Ramos (cell line): ENCODE results near the gene OBSCN.

ENCODE experiments used
- in situ Hi-C: fragments of 300-500 bp; cut with MboI; formaldehyde crosslinking; loops from one replicate; pipeline ENCODE4 v1.14.3; 2022; ENCODE audit warnings: low sequenced_read_pairs; ENCODE audit not compliant: unreplicated experiment

The OBSCN gene

DNA sequence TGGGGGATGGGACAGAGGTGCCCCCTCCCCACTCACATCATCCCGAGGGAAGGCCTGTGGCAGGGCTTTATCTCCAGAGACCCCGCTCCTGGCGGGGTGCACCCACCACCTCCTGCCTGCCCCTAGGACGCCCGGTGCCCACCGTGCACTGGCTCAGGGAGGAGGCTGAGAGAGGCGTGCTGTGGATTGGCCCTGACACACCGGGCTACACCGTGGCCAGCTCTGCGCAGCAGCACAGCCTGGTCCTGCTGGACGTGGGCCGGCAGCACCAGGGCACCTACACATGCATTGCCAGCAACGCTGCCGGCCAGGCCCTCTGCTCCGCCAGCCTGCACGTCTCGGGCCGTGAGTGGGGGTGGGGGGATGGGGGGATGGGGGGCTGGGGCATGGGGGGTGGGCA is 127.1 kb downstream of the OBSCN start:
- in situ Hi-C loops = no loop called here

DNA sequence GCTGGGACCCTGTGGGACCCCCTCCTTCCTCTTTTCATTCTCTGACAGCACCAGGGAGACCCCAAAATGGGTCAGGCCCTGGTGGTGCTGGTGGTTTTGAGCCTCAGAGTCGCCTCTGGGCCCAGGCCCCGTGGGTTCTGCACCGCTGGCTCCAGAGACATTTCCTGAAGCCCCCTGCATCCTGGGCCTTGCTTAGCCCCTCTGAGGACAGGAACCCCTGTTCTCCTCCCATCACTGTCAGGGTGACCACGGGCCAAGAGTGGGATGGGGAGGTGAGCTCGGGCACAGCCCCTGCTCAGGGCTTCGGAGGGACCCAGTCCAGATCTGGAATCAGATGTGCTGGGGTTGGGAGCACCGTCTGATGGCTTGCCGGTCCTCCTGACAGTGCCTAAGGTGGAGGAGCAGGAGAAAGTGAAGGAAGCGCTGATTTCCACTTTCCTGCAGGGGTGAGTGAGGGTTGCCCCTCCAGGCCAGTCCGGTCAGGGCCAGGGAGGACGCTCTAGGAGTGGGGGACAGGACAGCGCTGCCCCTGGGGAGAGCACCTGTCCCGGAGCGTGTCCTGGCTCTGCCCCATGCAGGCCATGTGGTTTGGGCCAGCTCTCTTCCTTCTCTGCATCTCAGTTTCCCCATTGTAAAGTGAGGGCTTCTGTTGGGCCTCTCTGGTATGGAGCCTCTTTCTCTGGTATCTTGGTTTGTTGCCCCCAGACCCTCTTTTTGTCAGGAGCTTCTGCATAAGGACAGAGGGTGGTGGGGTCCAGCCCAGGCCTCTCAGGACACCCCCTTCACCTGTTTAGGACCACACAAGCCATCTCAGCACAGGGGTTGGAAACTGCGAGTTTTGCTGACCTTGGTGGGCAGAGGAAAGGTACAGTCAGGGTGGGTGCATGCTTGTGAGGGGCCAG is 127.8 kb downstream of the OBSCN start:
- in situ Hi-C loops = no loop called here

DNA sequence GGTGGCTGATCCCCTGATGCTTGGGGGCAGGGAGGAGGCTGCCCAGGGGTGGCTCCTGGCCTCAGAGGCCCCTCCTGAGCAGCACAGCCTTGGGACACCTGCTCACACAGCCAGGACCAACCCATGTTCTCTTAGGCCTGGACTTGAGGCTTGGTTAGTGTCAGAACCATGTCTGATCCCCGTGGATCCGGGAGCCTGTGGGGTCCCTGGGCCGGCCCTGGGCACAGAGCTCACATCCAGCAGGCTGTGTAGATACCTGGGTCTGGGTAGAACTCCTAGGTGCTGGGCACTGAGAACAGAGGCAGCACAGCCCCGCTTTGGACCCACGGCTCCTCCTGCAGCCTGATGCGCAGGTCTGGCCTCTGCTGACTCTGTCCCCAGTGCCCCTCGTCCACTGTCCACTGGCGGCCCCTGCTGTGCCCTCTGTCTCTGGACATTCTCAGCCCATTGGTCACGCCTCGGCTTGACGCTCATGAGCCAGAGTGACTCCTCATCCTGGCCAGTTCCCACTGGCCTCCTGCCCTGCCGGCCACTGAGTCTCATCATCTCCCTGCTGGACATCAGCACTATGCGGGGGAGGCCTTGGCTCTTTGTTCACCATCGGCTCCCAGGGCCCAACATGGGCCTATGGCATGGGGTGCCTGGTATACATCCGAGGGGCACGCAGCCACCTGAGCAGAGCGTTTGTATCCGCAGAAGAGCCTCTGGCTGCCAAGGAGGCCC is 128.6 kb downstream of the OBSCN start:
- in situ Hi-C loops = no loop called here

- in situ Hi-C loops = no loop called here
Observed at GRCh38 chr1:228337031-228337564, 129.3 kb downstream of the OBSCN start.

DNA sequence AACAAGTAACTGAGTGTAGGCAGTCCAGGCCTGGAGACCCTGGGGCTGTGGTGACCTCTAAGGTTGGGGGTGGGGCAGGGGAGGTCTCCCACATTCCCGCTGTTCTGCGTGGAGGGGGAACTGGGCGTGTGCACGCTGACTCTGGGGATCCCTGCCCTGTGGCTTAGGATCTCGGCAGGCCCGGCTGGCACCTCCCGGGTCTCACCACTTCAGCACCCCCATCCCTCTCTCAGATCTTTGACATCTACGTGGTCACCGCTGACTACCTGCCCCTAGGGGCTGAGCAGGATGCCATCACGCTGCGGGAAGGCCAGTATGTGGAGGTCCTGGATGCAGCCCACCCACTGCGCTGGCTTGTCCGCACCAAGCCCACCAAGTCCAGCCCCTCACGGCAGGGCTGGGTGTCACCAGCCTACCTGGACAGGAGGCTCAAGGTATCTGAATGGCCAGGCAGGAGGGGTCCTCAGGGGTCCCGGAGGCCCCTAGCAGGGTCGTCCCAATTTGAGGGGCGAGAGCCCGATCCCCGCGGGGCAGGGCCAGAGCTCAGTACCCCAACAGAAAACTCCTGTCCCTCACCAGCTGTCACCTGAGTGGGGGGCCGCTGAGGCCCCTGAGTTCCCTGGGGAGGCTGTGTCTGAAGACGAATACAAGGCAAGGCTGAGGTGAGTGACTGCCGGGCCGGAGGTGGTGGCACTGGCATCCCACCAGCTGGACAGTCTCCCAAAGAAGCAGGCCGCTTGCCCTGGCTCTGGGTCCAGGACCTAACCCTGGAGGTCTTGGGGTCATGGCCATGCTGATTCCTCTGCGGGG is 130.1 kb downstream of the OBSCN start:
- in situ Hi-C loops = no loop called here

DNA sequence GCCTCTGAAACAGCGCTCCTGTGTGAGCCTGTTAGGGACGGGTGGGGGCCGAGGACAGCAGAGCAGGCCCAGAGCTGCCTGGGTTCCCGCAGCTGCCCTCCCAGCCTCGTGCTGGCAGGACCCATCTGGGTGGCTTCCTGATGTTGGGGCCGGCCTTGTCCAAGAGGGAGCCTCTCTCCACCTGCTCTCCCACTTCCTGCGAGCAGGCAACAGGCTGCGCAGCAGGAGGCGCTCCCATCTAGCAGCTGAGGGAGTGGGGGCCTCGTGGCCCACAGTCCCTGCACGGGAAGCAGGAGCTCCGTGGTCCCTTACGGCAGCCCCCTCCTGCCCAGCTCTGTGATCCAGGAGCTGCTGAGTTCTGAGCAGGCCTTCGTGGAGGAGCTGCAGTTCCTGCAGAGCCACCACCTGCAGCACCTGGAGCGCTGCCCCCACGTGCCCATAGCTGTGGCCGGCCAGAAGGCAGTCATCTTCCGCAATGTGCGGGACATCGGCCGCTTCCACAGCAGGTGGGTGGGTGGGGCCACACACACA is 130.7 kb downstream of the OBSCN start:
- in situ Hi-C loops = no loop called here

DNA sequence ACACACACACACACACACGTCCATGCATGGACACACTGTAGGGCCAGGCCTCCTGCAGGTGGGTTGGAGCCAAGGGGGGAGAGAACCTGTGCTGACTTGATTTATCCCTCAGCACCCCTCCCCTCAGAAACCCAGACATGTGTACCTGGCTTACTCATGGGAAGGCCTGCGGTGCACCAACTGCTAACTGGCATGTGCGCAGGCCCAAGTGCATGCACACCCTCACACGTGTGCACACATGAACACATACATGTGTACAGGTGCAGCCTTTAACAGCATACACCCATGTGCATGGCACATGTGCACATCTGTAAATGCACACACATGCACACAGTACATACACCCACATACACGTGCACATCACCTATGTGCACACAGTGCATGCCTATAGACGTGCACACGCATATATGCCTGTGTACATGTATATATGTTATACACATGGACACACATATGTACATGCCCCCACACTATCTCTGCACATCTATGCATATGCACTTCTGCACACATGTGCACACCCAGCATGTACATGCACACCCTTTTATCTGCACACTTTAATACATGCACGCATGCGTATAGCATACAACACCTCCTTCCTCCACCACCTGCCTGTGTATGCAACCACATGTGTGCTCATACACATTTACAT is 131.3 kb downstream of the OBSCN start:
- in situ Hi-C loops = no loop called here

DNA sequence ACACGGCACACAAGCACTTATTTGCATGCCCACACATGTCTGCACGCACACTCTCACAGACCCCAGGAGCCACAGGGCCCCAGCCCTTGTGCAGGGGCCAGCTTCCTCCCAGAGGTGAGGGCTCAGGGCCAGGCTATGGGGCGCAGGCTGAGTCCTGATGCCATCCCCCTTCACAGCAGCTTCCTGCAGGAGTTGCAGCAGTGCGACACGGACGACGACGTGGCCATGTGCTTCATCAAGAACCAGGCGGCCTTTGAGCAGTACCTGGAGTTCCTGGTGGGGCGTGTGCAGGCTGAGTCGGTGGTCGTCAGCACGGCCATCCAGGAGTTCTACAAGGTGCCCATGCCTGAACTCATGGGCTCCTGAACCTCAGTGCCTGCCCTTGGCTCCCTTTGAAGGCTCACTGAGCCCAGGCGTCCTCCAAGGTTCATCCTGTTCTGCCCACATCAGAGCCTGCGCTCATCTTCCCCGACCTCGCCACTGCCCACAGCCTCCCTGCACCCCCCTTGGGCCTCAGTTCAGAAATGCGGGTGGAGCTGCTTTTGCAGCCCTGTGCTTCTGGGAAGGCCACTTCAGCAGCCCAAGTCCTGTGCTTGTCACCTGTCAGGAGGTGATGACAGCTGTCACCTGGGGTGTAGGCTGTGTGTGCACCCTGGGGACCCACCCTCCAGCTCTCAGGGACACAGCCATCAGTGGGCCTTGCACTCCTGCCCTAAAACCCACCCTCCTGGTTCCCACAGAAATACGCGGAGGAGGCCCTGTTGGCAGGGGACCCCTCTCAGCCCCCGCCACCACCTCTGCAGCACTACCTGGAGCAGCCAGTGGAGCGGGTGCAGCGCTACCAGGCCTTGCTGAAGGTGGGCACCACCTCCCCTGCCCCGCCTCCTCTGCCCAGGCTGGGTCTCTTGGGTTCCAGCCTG is 132.2 kb downstream of the OBSCN start:
- in situ Hi-C loops = no loop called here

GRCh38 chr1:228340686-228341449 is 133.0 kb downstream of the OBSCN start:
- in situ Hi-C loops = no loop called here

- in situ Hi-C loops = no loop called here
Observed at GRCh38 chr1:228341450-228341813, 133.6 kb downstream of the OBSCN start.

GRCh38 chr1:228341814-228342626 is 134.2 kb downstream of the OBSCN start:
- in situ Hi-C loops = no loop called here

- in situ Hi-C loops = no loop called here
Observed at GRCh38 chr1:228342627-228343190, 134.9 kb downstream of the OBSCN start.

DNA sequence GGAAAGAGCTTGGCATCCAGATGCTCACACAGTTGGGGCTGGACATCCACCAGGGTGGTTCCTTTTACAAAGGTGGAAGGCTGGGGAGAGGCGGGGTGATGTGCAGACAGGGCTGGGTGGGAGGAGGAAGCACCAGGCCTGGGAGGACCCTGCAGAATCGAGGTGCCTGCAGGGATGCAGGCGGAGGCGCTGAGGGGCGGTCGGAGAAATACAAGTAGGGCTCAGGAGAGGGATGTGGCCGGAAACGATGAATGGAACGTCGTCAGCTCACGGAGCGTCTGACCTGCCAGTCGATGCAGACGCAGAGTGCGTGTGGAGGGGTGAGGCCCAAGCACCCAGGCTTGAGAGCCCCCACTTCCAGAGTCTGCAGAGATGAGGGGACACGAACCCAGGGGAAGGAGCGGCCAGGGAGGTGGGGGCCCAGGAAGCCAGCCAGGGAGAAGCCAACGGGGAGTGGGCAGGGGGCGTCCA is 135.4 kb downstream of the OBSCN start:
- in situ Hi-C loops = no loop called here

DNA sequence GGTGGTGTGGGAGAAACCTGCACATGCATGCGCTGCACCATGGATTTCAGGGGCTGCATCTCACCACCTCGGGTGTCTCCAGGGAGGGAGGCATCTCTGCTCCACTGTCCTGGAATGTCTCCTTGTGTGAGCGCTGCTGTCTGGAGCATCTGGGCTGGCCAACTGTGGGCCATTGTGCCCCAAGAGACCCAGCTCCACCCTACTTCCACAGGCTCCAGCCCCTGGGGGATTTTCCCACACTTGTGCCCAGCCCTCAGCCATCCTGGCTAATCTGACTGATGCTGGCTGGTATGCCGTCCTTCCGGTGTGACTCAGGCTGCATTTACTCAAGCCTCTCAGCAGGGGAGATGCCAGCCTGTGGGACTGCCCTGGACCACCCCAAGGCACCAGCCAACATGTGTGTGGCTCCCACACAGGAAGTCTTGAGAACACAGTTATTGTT is 136.8 kb downstream of the OBSCN start:
- in situ Hi-C loops = no loop called here

DNA sequence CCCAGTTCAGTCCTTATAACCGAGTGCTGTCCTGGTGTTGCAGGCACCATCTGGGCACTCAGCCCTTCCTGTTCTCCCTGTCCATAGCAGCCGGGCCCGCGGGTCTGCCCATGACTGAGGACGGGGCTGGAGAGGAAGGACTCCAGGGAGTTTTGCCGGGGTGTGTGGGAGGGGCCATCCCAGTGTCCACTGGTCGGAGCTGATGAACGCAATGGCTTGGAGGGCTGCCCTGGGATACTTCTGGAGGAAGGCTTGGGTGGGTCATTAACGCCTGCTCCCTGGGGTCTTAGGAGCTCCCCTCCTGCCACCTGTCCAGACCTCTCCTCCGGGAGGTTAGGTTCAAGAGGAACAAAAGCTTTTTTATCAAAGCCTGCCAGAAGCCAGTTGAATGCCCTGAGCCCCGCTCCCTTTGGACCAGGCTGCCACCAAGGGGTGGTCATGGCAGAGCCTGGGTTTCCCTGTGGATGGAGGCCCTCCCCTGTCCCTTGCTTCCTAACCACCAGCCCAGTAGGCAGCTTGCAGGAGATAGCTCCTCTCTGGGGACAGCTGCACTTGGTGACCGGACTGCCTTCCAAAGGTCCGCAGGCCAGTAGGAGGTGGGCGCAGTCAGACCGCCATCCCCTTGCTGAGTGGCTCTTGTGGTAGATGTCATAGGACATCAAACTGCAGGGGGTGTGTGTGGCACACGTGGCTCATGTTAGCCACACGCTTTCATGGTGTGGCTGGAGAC is 137.5 kb downstream of the OBSCN start:
- in situ Hi-C loops = no loop called here

DNA sequence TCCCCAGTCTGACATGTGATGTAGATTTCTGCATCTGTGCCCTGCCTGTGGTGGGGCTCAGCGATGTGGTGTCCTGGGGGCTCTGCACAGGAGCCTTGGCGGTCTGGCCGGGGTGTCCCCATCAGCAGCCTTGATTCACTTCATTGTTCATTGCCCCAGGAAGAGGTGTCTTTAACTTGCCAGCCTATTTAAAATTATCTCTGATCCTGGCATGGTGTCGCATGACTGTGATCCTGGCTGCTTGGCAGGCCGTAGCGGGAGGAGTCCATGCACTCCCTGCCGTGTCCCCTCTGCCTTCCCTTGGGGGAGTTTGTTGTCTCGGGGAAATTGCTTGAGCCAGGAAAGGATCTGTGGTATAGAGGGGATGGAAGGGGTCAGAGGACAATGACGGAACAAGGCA is 138.9 kb downstream of the OBSCN start:
- in situ Hi-C loops = no loop called here
